ENCODE measurements around the gene DIP2A.

DNA sequence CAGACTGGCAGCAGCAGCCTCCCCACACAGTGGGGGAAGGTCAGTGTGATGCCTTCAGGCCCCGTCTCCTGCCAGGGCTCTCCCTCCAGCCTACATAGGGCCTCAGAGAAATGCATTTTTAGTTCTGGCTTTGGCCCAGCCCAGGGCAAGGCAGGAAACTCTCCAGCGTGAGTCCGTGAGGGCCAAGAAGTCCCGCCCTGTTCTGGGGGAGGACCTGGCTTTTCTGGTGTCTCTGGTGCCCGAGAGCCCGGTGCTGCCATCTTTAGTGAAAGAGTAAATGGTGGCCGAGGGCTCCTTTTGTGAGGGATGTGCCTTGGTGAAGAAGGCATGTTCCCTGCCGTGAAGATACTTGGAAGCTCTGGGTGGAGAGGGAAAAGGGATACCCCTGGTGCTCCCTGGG lies 14.8 kb upstream of the DIP2A start:
- no peak for TF ChIP-seq EZH2 (IDR thresholded peaks at IDR 0.05; ENCODE audit: low read length)
- no peak for TF ChIP-seq CTCF (optimal IDR thresholded peaks at IDR 0.05 in 1 of 3, IDR thresholded peaks at IDR 0.05 in 1 of 3, conservative IDR thresholded peaks at IDR 0.05 in 1 of 3; ENCODE audit: extremely low read depth in 1 of 3, insufficient read depth in 2 of 3, low read length in 3 of 3)

Data from keratinocyte (primary cell).